Transverse colon (tissue), 3 donors: Measurements from ENCODE around the gene ZDHHC7.

ENCODE experiments used
- EP300 ChIP-seq: sonication (generic); formaldehyde crosslinking; IDR thresholded peaks from one replicate; pipeline ENCODE4 v1.6.1; 2017; ENCODE audit warnings: antibody characterized with exemption, low read depth
- TF ChIP-seq, protein P1 (sequence below), 5 experiments: fragments of 200-600 bp in 3 of 5; fragments of 450-650 bp in 2 of 5; sonication (generic) in 3 of 5; IDR thresholded peaks; 1 replicate in 2 of 5; 2 replicates in 3 of 5; pipeline ENCODE4 v1.5.1; 2016 to 2017; ENCODE audit warnings: antibody characterized with exemption in 5 of 5, inconsistent platforms in 3 of 5, mild to moderate bottlenecking in 2 of 5, moderate library complexity in 1 of 5

DNA sequence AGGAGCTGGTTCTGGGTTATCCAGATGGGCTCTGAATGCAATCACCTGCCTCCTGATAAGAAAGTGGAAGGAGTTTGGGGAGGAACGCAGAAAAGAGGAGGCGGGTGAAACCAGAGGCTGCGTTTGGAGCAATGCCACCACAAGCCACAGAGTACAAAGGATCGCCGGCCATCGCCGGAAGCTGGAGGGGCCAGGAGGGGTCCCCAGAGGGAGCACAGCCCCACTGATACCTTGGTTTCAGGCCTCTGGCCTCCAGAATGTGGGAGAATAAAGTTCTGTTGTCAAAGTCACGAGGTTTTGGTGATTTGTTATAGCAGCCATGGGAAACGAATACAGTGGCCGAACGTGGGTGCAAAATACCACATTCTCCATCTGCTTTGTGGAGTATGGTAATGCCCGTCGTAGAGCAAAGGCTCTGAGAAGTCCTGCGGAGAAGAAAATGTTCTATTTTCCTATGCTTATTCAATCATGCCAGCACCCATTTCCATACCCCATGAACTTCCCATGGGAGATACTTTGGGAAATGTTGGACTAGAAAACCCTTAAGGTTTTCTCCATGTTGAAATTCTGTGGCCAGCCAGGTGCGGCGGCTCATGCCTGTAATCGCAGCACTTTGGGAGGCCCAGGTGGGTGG, 51.4 kb downstream of the ZDHHC7 start:
- TF ChIP-seq, protein P1, sequence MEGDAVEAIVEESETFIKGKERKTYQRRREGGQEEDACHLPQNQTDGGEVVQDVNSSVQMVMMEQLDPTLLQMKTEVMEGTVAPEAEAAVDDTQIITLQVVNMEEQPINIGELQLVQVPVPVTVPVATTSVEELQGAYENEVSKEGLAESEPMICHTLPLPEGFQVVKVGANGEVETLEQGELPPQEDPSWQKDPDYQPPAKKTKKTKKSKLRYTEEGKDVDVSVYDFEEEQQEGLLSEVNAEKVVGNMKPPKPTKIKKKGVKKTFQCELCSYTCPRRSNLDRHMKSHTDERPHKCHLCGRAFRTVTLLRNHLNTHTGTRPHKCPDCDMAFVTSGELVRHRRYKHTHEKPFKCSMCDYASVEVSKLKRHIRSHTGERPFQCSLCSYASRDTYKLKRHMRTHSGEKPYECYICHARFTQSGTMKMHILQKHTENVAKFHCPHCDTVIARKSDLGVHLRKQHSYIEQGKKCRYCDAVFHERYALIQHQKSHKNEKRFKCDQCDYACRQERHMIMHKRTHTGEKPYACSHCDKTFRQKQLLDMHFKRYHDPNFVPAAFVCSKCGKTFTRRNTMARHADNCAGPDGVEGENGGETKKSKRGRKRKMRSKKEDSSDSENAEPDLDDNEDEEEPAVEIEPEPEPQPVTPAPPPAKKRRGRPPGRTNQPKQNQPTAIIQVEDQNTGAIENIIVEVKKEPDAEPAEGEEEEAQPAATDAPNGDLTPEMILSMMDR (IDR thresholded peaks at IDR 0.05), result no peak
- no peak for TF ChIP-seq EP300
